C4-2B (cell line): ENCODE results near the gene HOXD11.

Experiments
- H3K27ac ChIP-seq: fragments of 450-650 bp; 2 replicates; pipeline ENCODE4 v1.5.1; 2017
- ZFX ChIP-seq: fragments of 450-650 bp; IDR thresholded peaks from 2 replicates; pipeline ENCODE4 v1.6.1; 2017
- TF ChIP-seq, protein P1 (sequence below): fragments of 450-650 bp; conservative IDR thresholded peaks from 2 replicates; pipeline ENCODE4 v1.5.1; 2017; ENCODE audit warnings: mild to moderate bottlenecking

The HOXD11 gene

DNA sequence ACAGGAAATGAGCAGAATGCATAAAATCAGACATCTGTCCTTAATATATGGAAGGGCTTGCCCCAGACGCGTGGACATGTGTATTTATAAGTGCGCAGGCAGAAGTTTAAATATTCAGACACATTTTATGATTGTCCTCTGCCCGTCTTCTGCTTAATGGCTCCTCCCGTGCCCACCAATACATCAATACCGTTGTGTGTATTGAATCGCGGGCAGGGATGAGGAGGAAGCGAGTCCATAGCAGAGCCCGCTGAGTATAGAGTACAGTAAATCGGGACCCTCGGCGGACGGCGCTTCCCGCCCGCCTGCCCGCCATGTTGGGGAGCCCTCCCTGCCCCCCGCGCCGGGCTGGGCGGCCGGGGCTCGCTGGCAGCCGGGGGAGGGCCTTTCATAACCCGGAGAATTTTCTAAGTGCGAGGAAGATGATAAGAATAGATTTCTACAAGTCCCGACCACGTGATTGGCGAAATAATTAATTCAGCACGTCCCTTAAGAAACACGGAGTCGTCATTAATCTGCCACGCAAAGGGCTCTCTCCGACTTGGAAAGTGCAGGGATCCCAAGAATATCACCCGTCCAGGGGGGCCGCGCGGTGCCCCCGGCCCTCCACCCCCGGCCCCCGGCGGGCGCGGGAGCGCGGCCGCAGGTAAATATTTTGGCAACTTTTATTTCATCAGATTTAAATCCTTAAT is 49.9 kb downstream of the HOXD11 start, which contains the start of gene HOXD3:
HOXD3 (plus strand) TSS at position 501 of the 692 bp plus-strand sequence. CDS start 11,808 bp downstream, outside the sequence.
- H3K27ac ChIP-seq = no peak within 1 kb of the TSS
- TF ChIP-seq ZFX = no peak
- TF ChIP-seq, protein P1, sequence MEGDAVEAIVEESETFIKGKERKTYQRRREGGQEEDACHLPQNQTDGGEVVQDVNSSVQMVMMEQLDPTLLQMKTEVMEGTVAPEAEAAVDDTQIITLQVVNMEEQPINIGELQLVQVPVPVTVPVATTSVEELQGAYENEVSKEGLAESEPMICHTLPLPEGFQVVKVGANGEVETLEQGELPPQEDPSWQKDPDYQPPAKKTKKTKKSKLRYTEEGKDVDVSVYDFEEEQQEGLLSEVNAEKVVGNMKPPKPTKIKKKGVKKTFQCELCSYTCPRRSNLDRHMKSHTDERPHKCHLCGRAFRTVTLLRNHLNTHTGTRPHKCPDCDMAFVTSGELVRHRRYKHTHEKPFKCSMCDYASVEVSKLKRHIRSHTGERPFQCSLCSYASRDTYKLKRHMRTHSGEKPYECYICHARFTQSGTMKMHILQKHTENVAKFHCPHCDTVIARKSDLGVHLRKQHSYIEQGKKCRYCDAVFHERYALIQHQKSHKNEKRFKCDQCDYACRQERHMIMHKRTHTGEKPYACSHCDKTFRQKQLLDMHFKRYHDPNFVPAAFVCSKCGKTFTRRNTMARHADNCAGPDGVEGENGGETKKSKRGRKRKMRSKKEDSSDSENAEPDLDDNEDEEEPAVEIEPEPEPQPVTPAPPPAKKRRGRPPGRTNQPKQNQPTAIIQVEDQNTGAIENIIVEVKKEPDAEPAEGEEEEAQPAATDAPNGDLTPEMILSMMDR = no peak

DNA sequence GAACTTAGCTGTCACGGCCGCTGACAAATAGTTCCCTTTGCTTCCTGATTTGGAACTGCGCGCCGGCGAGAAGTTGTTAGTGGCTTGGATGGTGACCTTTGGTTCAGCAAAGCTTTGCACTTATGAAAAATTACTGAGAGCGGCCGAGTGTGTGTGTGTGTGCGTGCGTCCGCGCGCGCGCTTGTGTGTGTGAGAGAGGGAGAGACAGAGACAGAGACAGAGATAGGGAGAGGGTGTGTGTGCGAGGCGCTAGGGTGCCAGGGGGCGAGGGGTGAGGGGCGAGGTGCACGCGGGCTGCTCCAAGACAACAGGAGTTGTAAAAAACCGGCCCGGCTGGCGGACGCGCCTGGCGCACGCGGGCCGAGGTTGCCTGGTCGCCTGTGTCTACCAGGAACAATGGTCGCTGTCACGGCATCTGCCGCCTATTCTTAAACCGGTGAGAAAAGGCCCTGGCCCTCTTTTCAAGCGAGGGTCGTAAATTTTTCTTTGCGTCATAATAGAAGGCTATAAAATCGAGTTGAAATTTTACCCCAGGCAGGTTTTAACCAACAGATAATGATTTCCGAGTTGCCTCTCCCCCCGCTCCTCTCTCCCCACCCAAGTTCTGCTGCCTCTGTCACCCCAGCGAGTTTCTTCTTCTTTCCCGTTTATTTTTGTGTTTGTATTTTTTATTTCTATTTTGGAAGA is 50.6 kb downstream of the HOXD11 start:
- TF ChIP-seq, protein P1 = no peak
- no peak for TF ChIP-seq ZFX
- H3K27ac ChIP-seq = no peak overlapping the region

DNA sequence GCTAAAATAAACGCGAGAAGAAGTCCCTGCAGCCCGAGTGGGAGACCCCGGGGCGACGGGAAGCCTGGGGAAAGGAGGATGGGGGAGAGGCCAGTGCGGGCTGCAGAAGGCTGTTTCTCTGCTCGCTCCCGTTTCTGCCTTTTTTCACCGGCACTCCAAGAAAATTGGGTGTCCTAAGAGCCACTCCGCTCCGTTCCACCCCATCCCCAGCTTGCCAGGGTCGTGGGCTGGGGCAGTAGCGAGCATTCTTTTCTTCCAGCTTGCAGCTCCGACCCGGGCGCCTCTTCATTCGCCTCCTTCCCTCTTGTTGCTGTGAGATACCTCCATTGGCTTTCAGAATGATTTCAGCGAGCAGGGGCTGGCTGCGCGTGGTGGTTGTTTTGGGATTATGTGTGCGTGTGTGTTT is 51.1 kb downstream of the HOXD11 start:
- no peak for TF ChIP-seq ZFX
- TF ChIP-seq, protein P1 = no peak

DNA sequence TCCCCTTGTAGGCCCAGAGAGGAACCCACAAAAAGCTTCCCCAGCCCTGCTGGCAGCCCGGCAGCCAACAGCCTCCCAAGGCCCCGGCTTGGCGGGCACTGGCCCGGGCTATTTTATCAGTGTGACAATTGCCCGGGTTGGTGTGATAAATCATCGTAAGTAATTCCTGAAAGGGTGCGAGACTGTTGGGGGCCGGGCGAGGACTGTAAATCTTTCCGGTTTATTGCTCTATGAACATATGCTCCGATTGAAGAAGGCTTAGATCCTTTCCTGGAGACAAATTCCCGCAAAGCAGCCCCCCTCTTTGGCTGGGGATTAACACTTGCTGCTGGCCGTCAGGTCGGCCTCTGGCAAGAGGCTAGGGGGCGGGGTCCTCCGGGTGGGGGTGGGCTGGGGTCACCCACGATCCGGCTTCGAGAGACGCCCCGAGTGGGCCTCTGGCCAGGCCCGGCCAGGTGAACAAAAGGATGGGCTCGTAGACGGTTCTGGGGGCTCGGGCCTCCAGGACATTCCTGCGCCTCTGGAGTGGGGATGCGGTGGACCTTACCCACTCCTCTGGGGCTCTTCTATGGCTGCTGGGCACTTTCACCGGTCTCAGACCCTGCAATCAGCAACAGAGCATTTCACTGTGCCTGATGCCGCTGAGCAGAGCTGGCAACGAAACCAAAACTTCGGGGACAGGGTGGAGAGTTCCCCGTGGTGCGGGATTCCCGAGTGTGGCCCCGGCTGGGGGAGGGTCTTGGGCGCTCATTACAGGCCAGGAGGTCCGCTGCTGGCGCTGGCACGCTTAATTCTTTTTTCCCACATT is 52.0 kb downstream of the HOXD11 start:
- no peak overlapping the region for H3K27ac ChIP-seq
- TF ChIP-seq, protein P1 = no peak
- no peak for TF ChIP-seq ZFX

More for the DNA sequence above, 51.1 kb downstream of the HOXD11 start:
- no peak overlapping the region for H3K27ac ChIP-seq
